Activated CD4-positive, CD25-positive, alpha-beta regulatory T cell treated with anti-CD3 and anti-CD28 coated beads, Interleukin-2, amount 50 U/mL, for 16 hours (primary cell): ENCODE data around the gene CLASP1.
"Not testable (repeated sequence)": the region's sequence is repeated elsewhere in the genome, so short reads cannot be mapped to it uniquely, and the experiment has no call there.

ENCODE experiments used
- DNase-seq: peaks from one replicate; pipeline ENCODE4 v3.0.0-alpha.2; 2020; ENCODE audit warnings: low read depth, low spot score

Gene CLASP1

GRCh38 chr2:121350402-121350775 lies 298.9 kb downstream of the CLASP1 start:
- no peak for DNase-seq

GRCh38 chr2:121349721-121350401 lies 299.4 kb downstream of the CLASP1 start:
- DNase-seq, result no peak

GRCh38 chr2:121348128-121348740 lies 301.0 kb downstream of the CLASP1 start:
- DNase-seq, result no peak

- no peak for DNase-seq
Observed at GRCh38 chr2:121346859-121347258, 302.4 kb downstream of the CLASP1 start.

- DNase-seq, result no peak
Observed at GRCh38 chr2:121346407-121346806, 302.9 kb downstream of the CLASP1 start.

GRCh38 chr2:121345887-121346286 lies 303.4 kb downstream of the CLASP1 start:
- DNase-seq, result no peak

GRCh38 chr2:121345101-121345500 lies 304.2 kb downstream of the CLASP1 start:
- DNase-seq, result no peak

- not testable (repeated sequence) for DNase-seq
Observed at GRCh38 chr2:121343828-121344399, 305.3 kb downstream of the CLASP1 start.

- no peak for DNase-seq
Observed at GRCh38 chr2:121343191-121343590, 306.1 kb downstream of the CLASP1 start.

GRCh38 chr2:121342751-121343150 lies 306.5 kb downstream of the CLASP1 start:
- DNase-seq, result no peak

- DNase-seq, result no peak
Observed at GRCh38 chr2:121340926-121341325, 308.3 kb downstream of the CLASP1 start.

GRCh38 chr2:121338281-121338680 lies 311.0 kb downstream of the CLASP1 start:
- DNase-seq, result no peak

GRCh38 chr2:121336528-121337294 lies 312.6 kb downstream of the CLASP1 start:
- DNase-seq, result no peak

- DNase-seq, result no peak
Observed at GRCh38 chr2:121335294-121336290, 313.7 kb downstream of the CLASP1 start.

- no peak for DNase-seq
Observed at GRCh38 chr2:121334581-121335293, 314.5 kb downstream of the CLASP1 start.

- no peak for DNase-seq
Observed at GRCh38 chr2:121333834-121334558, 315.3 kb downstream of the CLASP1 start.

- DNase-seq, result no peak
Observed at GRCh38 chr2:121333231-121333630, 316.0 kb downstream of the CLASP1 start.

GRCh38 chr2:121331324-121331723 lies 317.9 kb downstream of the CLASP1 start:
- DNase-seq, result not testable (repeated sequence)

- no peak for DNase-seq
Observed at GRCh38 chr2:121330921-121331320, 318.3 kb downstream of the CLASP1 start.

- DNase-seq, result no peak
Observed at GRCh38 chr2:121329786-121330185, 319.5 kb downstream of the CLASP1 start.
